HG03196 (cell line): ENCODE data around the gene CLEC20A.

Experiments
- ATAC-seq: cut with Tn5 transposase; IDR thresholded peaks from one replicate; pipeline ENCODE4 v1.9.1; 2021; ENCODE audit not compliant: unreplicated experiment

Gene CLEC20A

DNA sequence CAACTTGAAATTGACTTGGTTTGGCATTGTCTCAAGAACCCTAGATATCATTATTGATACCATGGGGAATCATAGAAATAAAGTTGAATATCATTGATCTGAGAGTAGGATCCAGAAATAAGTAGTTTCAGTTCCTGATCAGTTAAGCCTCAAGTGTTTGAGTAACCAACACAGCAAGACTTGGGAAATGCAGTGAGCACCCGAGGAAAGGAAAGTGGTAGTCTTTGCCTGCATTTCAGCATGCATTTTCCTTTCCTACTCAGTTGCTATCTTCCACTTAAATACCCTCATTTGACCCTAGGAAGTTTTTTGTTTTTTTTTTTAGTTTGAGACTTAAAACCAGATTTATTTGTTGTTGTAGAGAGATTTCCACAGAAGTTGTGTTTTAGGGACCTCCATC, 18.9 kb downstream of the CLEC20A start:
- ATAC-seq: no peak

DNA sequence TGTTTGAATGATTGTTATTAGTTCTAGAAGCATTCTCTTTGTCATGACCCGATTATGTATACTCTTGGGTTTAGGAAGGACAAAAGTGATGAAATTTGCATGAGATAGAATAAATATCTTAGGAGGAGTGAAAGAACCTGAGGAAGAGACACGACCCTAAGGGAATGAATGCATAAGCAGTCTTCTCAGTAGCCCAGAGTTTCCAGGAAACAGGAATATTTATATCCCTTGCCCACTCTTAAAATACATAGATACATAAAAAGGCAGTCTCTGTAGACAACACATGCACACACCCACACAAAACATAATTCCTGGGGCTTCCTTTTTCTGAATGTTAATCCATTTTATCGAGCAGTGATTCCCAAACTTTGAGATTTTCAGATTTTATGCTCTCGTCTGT, 19.4 kb downstream of the CLEC20A start:
- no peak for ATAC-seq

DNA sequence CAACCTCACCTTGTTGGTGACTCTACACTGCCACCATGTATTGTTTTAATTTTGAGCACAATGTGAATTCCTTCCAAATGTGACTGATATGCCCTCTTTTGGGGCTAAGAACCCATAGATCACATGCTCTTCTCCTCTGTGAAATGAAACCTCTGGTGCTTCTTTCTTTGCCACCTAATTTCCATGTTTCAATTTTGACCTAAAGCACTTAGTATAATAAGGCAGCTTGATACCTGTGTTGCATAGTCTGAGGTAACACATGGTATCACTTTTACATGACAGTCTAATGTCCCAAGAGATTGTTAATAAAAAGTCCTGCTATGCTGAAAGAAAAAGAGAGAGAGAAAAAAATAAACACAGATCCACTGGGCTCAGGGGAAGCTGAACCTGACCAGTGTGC, 24.2 kb downstream of the CLEC20A start:
- ATAC-seq: no peak

DNA sequence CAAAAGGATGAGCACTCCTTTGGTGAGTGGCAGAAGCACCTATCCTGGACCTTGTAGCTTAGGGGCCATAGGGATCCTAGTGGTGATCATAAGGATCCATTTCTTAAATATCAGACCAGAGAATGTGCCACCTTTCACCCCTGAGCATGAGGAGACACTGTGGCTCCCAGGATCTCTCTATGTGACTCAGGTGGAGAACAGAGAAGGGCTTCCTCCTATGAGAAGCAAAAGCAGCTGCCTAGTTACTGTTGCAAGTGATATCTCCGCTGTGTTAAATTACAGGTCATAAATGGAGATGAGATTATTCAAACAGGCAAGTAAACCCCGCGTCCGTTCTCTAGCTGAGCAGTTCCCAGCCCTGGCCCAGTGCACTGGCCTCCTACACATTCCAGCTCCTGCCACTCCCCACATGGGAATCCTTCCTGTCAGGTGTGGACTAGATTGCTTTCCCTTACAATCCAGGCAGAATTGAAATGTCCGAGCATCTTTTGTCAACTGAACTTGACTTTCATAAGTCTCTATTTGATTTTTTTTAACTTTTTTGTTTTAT, 26.3 kb downstream of the CLEC20A start:
- no peak for ATAC-seq

DNA sequence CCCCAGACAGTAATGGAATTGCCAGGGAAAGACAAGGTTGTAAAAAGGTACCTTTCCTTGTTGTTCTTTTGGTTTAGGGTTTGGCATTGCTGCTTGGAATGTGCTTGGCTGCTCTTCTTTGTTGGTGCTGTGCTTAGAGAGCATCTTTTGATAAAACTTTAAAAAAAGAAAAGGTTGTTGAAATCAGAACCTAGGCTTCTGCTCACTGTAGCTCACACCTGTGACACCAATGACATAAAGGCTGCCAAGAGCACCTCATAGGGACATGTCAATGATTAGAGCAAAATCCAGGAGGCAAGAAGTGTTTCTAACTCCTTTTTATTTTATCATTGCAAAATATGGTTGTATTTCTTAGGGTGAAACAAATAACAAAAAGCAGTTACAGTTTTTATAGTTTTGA, 28.9 kb downstream of the CLEC20A start:
- ATAC-seq: no peak

DNA sequence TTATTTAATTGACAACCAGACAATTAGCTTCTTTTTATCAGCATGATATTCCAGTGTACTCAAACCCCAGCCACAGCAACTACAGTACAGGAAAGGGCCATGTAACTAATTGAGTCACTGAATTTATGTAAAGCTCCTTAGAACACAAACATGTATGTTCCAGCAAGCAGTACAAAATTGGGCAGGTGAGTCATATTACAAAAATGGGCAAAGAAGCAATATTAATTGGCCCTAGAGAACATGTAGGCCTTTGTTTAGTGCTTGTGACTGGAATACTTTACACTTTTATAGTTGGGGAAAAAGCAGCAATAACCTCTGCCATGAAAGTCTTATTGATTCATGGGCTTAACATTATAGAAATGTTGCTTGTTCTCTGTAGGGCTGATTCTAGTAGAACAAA, 31.8 kb downstream of the CLEC20A start:
- no peak for ATAC-seq

DNA sequence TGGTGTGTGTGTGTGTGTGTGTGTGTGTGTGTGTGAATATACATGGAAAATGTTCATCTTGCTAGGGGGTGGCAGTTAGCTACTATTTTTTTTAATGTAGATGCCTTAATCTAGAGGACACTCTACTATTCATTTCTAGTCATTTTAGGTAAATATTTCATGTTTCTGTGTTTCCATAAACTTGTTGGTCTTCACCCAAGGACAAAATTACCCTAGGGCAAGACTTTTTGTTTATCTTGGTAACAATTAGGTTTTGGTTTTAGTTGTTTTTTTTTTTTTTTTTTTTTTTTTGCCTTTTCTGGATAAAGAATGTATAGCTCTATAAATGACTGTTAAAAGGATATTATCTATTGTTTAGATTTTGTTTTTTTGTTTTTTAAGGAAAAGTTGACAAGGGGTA, 32.2 kb downstream of the CLEC20A start:
- no peak for ATAC-seq

DNA sequence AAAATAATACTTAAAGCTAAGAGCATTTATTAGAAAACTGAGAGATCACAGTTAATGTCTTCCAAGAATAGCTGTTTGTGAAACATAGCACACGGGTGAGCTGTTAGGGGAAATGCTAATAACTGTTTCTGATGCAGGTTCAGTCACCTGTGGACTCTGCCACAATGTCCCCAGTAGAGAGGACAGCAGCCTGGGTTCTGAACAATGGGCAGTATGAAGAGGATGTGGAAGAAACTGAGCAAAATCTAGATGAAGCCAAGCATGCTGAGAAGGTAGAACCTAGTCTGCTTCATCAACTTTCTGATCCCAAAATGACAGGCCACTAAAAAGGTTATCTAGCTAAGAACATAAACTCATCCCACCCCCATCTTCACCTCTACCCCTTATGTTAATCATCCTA, 32.6 kb downstream of the CLEC20A start:
- no peak for ATAC-seq

DNA sequence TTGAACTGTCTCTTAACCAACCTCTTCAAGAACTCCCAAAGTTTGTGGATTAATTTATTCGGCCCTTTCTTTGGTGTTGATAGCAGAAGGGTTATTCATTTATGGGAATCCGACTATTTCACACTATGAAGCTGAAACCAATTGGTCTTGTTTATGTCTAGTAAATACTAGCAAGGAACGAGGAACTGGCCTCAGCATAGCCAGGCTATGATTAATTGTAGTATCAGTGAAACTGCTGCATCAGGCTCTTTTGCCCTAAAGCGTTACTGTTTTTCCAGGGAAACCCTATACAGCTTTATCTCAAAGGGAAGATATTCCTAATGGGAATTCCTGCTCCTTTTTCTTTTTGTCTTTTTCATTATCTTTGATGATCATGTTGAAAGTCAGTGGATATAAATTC, 35.1 kb downstream of the CLEC20A start:
- no peak for ATAC-seq

DNA sequence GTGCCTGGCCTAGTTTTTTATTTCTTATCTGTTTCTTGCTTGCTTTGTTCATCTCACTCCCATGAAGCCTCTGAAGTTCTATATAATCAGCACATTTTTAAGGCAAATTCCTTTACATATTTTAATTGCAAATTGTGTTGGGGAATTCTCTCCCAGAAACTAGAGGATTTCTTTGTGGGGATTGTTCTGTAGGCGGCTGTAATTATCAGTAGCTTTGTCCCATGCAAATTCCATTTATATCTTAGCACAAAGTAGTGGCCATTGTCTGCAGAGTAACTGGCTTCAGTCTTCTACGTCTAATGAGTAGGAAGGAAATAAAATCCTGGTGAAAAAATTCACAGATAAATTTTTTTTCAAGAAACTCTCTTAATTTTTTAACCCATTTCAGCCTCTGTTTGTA, 35.7 kb downstream of the CLEC20A start:
- ATAC-seq: no peak

DNA sequence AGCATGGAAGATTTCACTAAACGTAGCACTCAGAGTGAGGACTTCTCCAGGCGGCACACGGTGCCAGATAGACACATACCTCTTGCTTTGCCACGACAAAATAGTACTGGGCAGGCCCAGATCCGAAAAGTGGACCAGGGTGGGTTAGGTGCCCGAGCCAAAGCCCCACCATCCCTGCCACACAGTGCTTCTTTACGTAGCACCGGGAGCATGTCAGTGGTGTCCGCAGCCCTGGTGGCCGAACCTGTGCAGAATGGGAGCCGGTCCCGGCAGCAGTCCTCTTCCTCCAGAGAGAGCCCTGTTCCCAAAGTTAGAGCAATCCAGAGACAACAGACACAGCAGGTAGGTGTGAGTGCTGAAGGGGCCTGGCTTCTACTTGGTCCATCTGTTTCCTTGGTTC, 38.6 kb downstream of the CLEC20A start:
- ATAC-seq: no peak

DNA sequence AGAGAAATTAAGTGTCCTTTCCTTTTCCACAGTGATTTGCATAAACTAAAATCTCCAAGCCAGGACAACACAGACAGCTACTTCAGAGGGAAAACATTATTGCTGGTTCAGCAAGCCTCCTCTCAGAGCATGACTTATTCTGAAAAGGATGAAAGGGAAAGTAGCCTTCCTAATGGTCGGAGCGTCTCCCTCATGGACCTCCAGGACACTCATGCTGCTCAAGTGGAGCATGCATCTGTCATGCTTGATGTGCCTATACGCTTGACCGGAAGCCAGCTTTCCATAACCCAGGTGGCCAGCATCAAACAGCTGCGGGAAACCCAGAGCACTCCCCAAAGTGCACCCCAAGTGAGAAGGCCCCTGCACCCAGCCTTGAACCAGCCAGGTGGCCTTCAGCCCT, 39.1 kb downstream of the CLEC20A start:
- ATAC-seq: no peak

DNA sequence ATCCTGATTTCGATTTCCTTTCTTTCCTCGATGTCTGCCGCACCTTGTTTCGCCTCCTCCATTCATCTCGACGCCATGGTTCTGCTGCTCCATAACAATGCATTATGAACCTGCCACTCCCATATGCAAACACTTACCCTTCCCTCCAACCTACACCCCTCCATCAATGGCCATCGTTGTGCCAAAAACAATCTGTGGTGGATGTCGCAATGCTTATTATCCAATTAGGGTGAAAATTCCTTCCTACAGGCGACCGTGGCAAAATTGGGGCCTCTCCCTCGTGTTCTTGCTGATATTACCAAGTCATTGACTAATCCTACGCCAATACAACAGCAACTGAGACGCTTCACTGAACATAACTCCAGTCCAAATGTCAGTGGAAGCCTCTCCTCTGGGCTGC, 40.3 kb downstream of the CLEC20A start:
- no peak for ATAC-seq

DNA sequence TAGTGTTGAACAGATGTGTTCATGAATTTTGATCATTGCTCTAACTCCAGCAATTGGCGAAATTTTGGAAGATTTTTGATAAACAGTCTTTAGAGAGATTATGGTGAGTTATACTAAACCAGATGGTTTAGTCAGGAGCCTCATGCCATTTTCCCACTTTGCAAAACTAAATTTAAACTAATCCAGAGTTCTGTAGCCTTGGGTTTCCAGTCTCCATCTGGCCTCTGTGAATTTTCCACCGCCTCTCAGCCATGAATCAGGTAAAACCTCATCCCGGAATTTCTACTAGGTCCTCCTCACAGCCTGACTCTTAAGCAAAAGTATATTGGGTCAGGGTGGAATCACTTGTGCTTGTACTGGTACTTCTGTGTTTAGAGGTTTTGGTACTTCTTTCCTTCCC, 44.8 kb downstream of the CLEC20A start:
- no peak for ATAC-seq

DNA sequence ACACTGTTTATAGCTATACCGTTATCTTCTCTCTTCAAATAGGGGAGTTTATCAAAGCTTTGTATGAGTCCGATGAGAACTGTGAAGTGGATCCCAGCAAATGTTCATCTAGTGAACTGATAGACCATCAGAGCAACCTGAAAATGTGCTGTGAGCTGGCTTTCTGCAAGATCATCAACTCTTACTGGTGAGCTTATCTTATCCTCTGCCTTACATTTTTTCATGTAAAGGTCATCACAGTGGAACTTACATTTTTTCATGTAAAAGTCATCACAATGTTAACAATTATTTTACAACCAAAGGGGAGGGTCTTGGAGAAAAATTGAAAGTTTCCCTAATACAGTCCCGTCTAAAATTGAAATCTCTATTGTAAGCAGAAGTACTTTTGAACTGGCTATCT, 45.2 kb downstream of the CLEC20A start:
- no peak for ATAC-seq

DNA sequence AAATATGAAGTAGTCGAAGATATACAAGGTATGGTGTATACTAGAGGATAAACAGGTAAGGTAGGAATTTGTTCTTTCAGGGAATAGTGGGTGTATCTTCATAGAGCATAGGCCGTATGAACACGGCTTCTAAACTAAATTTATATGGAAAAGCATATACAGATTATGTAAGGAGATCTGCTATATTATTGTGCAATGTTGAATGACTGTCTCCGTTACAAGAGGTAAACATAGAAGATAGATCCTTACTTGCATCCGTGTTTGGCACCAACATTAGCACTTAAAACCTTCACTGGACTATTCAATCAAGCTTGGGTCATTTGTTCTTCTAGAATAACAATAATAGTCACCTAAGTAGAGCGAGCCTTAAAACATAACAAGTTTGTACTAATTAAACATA, 45.9 kb downstream of the CLEC20A start:
- no peak for ATAC-seq

DNA sequence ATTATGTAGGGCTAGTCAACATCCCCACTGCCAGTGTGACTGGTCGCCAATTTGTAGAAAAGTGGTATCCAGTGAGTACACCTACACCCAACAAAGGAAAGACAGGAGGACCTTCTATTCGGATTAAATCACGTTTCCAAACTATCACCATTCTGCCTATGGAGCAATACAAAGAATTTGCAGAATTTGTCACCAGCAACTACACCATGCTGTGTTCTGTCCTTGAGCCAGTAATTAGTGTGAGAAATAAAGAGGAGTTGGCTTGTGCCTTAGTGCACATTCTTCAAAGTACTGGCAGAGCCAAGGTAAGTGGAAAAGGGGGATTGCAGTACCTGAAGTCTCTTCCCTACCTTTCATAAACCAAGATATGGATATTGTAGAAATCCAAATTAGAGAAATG, 53.8 kb downstream of the CLEC20A start:
- ATAC-seq: no peak

DNA sequence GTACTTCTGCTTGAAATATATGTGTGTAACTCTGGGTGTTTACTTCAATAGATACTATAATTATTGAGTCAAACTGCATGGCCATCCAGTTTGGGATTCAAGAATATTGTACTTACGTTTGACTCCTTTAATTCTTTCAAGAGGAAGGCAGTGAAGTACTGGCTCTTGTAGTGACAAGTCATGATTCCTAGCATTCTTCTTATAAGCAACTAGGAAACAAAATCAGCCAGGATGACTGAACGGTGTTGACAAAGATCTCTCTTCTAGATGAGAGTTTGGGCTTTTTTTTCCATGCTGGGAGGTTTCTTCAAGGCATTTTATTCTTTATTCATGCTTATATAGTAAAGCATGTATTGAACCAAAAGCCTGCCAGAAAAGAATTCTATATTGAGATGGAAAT, 58.3 kb downstream of the CLEC20A start:
- no peak for ATAC-seq

DNA sequence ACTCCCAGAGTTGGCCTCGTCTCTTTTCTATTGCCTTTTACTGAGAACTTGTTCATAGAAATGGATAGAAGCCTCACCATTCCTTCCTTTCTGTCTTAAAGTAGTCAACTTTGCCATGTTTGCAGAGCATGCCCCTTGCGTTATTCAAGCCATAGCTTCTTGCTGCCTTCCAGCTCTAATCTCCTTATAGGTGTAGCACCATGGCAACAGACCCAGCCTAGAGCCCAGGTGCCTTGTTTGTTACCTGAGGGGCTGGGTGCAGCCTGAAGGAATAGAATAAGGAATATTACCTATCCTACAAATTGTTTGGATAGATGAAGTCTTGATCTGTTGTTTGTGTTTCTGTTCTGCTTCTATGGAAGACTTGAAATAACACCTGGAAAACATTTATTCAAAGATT, 59.9 kb downstream of the CLEC20A start:
- ATAC-seq: no peak

DNA sequence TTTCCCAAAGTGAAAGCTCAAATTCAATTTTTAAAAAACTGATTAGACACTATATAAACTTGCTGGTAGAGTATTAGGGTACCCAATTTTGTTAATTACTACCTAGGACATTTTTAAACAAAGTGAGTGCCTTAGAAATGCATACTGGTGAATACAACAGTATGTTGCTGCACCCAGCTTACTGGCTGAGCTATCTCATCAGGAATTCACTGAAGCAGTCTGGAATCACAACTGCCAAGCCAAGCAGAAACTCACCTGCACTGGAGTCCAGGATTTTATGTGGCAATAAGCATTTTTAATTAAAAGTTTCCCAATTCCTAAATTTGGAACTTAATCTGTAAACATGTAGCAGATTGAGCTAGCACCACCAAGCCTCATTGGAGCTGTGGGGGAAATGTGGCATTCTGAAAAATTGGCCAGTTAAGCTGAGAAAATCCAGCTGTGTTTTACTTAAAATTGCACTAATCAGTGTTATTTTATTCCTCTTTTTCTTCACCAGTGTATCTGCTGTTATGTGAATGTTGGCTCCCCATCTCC, 61.8 kb downstream of the CLEC20A start:
- ATAC-seq: no peak

DNA sequence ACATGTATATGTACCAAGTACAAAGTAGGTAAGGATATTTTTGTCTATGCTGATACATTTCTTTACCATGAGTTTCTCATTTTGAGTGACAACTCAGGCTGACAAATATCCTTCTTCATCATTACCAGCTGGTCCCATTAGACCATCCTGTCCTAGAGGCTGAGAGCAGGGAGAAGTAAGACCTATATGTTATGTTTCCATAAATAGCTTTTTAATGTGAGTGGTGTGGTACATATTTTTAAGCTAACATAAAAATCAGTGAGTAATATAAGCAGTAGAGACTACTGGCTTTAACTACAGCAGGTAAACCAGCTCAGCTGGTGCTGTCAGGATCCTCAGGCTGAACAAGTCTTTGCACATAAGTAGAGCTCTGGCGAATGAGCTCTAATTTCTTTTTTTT, 62.4 kb downstream of the CLEC20A start:
- no peak for ATAC-seq
